ENCODE measurements around the gene VMP1. TPM values are rescaled to one million over a fixed set of nuclear protein-coding genes. Genes with fewer than 3 reads are reported as not detected.

Gene VMP1
- total RNA-seq, 1 experiment from 2014 or later: 83.1 TPM

GRCh38 chr17:59827721-59828477 is 120.4 kb downstream of the VMP1 start:
- Histone ChIP-seq H4K8ac (replicated peaks; ENCODE audit: insufficient read length, low read depth, low read length) (no peak overlapping the region), H3K4me1 (ENCODE audit: insufficient read depth, low read length) (peaks cover 12% of the 10 kb centered on the region), H2BK20ac (ENCODE audit: low read depth, low read length, poor library complexity, severe bottlenecking) (no peak overlapping the region), H3K27ac (ENCODE audit: insufficient read length, low read depth, low read length) (no peak overlapping the region), H2AK5ac (ENCODE audit: insufficient read length, low read length) (no peak overlapping the region), H2BK15ac (ENCODE audit: low read depth, low read length) (no peak overlapping the region), H4K5ac (ENCODE audit: insufficient read length, low read depth, low read length) (no peak overlapping the region), H3K56ac (ENCODE audit: insufficient read length, low read depth, low read length) (no peak overlapping the region), H2BK120ac (ENCODE audit: low read depth, low read length, poor library complexity, severe bottlenecking) (no peak overlapping the region), H3K18ac (ENCODE audit: insufficient read length, low read depth, low read length) (no peak overlapping the region), H3K4ac (ENCODE audit: low read depth, low read length) (no peak overlapping the region), H3K23ac (ENCODE audit: insufficient read length, low read depth, low read length) (no peak overlapping the region), H4K20me1 (ENCODE audit: control insufficient read depth, insufficient read depth, insufficient read length) (no peaks in the 10 kb centered on the region), H3K27me3 (ENCODE audit: insufficient read depth, low read length) (no peaks in the 10 kb centered on the region), H3T11ph (ENCODE audit: low read length) (no peak overlapping the region), H3K9me3 (ENCODE audit: control insufficient read depth, low read depth, low read length) (no peaks in the 10 kb centered on the region), H2BK12ac (ENCODE audit: insufficient read length, low read depth, low read length) (no peak overlapping the region), H3K23me2 (ENCODE audit: insufficient read length, low read depth, low read length, poor library complexity, severe bottlenecking) (no peaks in the 10 kb centered on the region), H2AFZ (ENCODE audit: low read length) (no peak overlapping the region), H4K91ac (ENCODE audit: insufficient read length, low read depth, low read length) (no peak overlapping the region), H3K79me1 (ENCODE audit: insufficient read depth, low read depth, low read length, poor library complexity, severe bottlenecking) (no peaks in the 10 kb centered on the region), H2BK5ac (ENCODE audit: insufficient read length, low read length) (no peak overlapping the region), H3K4me2 (ENCODE audit: insufficient read depth, insufficient read length, low read length) (no peak overlapping the region), H3K79me2 (ENCODE audit: insufficient read depth, low read length) (no peaks in the 10 kb centered on the region), H3K14ac (ENCODE audit: insufficient read depth, low read length) (no peak overlapping the region), H3K9ac (ENCODE audit: extremely low read depth, insufficient read length, low read length) (no peak overlapping the region)
- Mint-ChIP-seq H3K36me3 (ENCODE audit: insufficient read depth in 1 of 3, low read depth in 3 of 3) (peaks cover 0 to 2% (median 0%) of the 10 kb centered on the region in 3 experiments; a peak in 1 of 7 replicates), H3K4me1 (peaks cover 35 to 38% of the 10 kb centered on the region in 2 experiments), H3K9me3 (no peaks in the 10 kb centered on the region), H3K4me3 (no peak overlapping the region), H3K27me3 (ENCODE audit: low read depth) (no peaks in the 10 kb centered on the region), H3K27ac (peak overlapping the region in 1 of 3 experiments; percentile 2; a peak in 1 of 7 replicates)
- no peak for DNase-seq
- TF ChIP-seq CTCF (conservative IDR thresholded peaks at IDR 0.05): no peak
- no CpG with 5 or more reads among the region's 5 CpGs for WGBS (ENCODE audit: extremely low coverage, insufficient read length, low lambda C conversion rate)

All from H9 (cell line).